ENCODE data around the gene KMT2C. TPM values are rescaled to one million over a fixed set of nuclear protein-coding genes. Genes with fewer than 3 reads are reported as not detected.
"Not testable (repeated sequence)": the region's sequence is repeated elsewhere in the genome, so short reads cannot be mapped to it uniquely, and the experiment has no call there.

The KMT2C gene
- total and polyA plus RNA-seq, 4 experiments from 2014 or later, result 2.7 to 129 (median 74.5) TPM

- H3K4me1 Mint-ChIP-seq, result peaks cover 35 to 67% (median 49%) of the 10 kb centered on the region in 4 donors
- CTCF ChIA-PET (ENCODE audit: partially characterized antibody); DNase-seq: not testable (repeated sequence)
These were observed 58.9 kb downstream of the KMT2C start for GRCh38 chr7:152376716-152377484.

GRCh38 chr7:152370297-152370696, 65.5 kb downstream of the KMT2C start:
- Mint-ChIP-seq H3K36me3 (peaks cover 15 to 24% of the 10 kb centered on the region in 2 donors), H3K4me1 (peaks cover 44 to 79% (median 64%) of the 10 kb centered on the region in 4 donors), H3K27me3 (no peaks in the 10 kb centered on the region), H3K27ac (peak overlapping the region in 3 of 7 donors; percentile 13 to 50 (median 48)), H3K4me3 (peak overlapping the region in 3 of 8 donors; percentile 2 to 48 (median 19)), H3K9me3 (peaks cover 0 to 17% (median 11%) of the 10 kb centered on the region in 8 donors)
- Histone ChIP-seq H3K9me3 (ENCODE audit: control insufficient read depth in 1 of 2, low read length in 2 of 2) (no peaks in the 10 kb centered on the region), H3K36me3 (ENCODE audit: insufficient read depth, low read length) (no peaks in the 10 kb centered on the region), H3K27me3 (ENCODE audit: insufficient read depth, low read length) (no peaks in the 10 kb centered on the region), H3K4me3 (ENCODE audit: low read length in 2 of 2) (no peak overlapping the region), H3K4me1 (ENCODE audit: insufficient read depth, low read length) (peaks cover 25% of the 10 kb centered on the region), H3K27ac (ENCODE audit: low read depth, low read length) (no peak overlapping the region)
- ChIA-PET POLR2A (ENCODE audit: partially characterized antibody) (no interaction called here), CTCF (ENCODE audit: partially characterized antibody) (interaction anchor here (0.7 kb wide), 1 partner anchor 833 kb away, joined by 3 read pairs; no protein-coding TSS in a partner anchor)
- no peak for DNase-seq
- intact Hi-C loops (cut with micrococcal nuclease), result no loop called here

More at GRCh38 chr7:152376716-152377484, 58.9 kb downstream of the KMT2C start:
- peaks cover 4 to 13% of the 10 kb centered on the region in 2 donors for H3K36me3 Mint-ChIP-seq
- H3K9me3 ChIP-seq (ENCODE audit: control insufficient read depth in 1 of 2, low read length in 2 of 2); H3K36me3 ChIP-seq (ENCODE audit: insufficient read depth, low read length); H3K27me3 ChIP-seq (ENCODE audit: insufficient read depth, low read length); intact Hi-C loops (cut with micrococcal nuclease); POLR2A ChIA-PET (ENCODE audit: partially characterized antibody); H3K4me3 ChIP-seq (ENCODE audit: low read length in 2 of 2); H3K27me3 Mint-ChIP-seq; H3K27ac ChIP-seq (ENCODE audit: low read depth, low read length): not testable (repeated sequence)
- H3K9me3 Mint-ChIP-seq, result peaks cover 0 to 14% (median 7%) of the 10 kb centered on the region in 8 donors
- H3K4me3 Mint-ChIP-seq, result peak overlapping the region in 1 of 8 donors; percentile 36
- peak overlapping the region in 1 of 7 donors; percentile 6 for H3K27ac Mint-ChIP-seq
- H3K4me1 ChIP-seq (ENCODE audit: insufficient read depth, low read length), result peaks cover 15% of the 10 kb centered on the region

- Mint-ChIP-seq H3K27ac (peak overlapping the region in 1 of 7 donors; percentile 7), H3K4me3 (peak overlapping the region in 1 of 8 donors; percentile 26), H3K27me3 (no peaks in the 10 kb centered on the region), H3K36me3 (peaks cover 15 to 24% of the 10 kb centered on the region in 2 donors), H3K9me3 (peaks cover 0 to 17% (median 11%) of the 10 kb centered on the region in 8 donors), H3K4me1 (peaks cover 48 to 82% (median 65%) of the 10 kb centered on the region in 4 donors)
- no peaks in the 10 kb centered on the region for H3K27me3 ChIP-seq (ENCODE audit: insufficient read depth, low read length)
- H3K36me3 ChIP-seq (ENCODE audit: insufficient read depth, low read length), result no peaks in the 10 kb centered on the region
- H3K4me3 ChIP-seq (ENCODE audit: low read length in 2 of 2), result no peak overlapping the region
- peaks cover 32% of the 10 kb centered on the region for H3K4me1 ChIP-seq (ENCODE audit: insufficient read depth, low read length)
- no peak overlapping the region for H3K27ac ChIP-seq (ENCODE audit: low read depth, low read length)
- ChIA-PET POLR2A (ENCODE audit: partially characterized antibody) (no interaction called here), CTCF (ENCODE audit: partially characterized antibody) (no interaction called here)
- H3K9me3 ChIP-seq (ENCODE audit: control insufficient read depth in 1 of 2, low read length in 2 of 2), result no peaks in the 10 kb centered on the region
- DNase-seq, result no peak
- intact Hi-C loops (cut with micrococcal nuclease), result no loop called here
These were observed 66.3 kb downstream of the KMT2C start for GRCh38 chr7:152369518-152369917.

- H3K27ac Mint-ChIP-seq, result no peak overlapping the region
- no peak overlapping the region for H3K27ac ChIP-seq (ENCODE audit: low read depth, low read length)
- DNase-seq, result no peak
- no peak overlapping the region for H3K4me3 ChIP-seq (ENCODE audit: low read length in 2 of 2)
- H3K4me3 Mint-ChIP-seq, result no peak overlapping the region
- H3K4me1 ChIP-seq (ENCODE audit: insufficient read depth, low read length), result peaks cover 51% of the 10 kb centered on the region
- intact Hi-C loops (cut with micrococcal nuclease), result no loop called here
- no peaks in the 10 kb centered on the region for H3K36me3 ChIP-seq (ENCODE audit: insufficient read depth, low read length)
- peaks cover 52 to 82% (median 68%) of the 10 kb centered on the region in 4 donors for H3K4me1 Mint-ChIP-seq
- no peaks in the 10 kb centered on the region for H3K27me3 Mint-ChIP-seq
- H3K9me3 ChIP-seq (ENCODE audit: control insufficient read depth in 1 of 2, low read length in 2 of 2), result no peaks in the 10 kb centered on the region
- peaks cover 0 to 13% (median 4%) of the 10 kb centered on the region in 8 donors for H3K9me3 Mint-ChIP-seq
- ChIA-PET POLR2A (ENCODE audit: partially characterized antibody) (no interaction called here), CTCF (ENCODE audit: partially characterized antibody) (no interaction called here)
- peaks cover 12 to 20% of the 10 kb centered on the region in 2 donors for H3K36me3 Mint-ChIP-seq
- H3K27me3 ChIP-seq (ENCODE audit: insufficient read depth, low read length), result no peaks in the 10 kb centered on the region
These were observed 68.6 kb downstream of the KMT2C start for GRCh38 chr7:152367170-152367569.

- Mint-ChIP-seq H3K27me3 (no peaks in the 10 kb centered on the region), H3K27ac (no peak overlapping the region), H3K4me3 (peak overlapping the region in 1 of 8 donors; percentile 40), H3K9me3 (peaks cover 0 to 8% (median 2%) of the 10 kb centered on the region in 8 donors), H3K36me3 (peaks cover 12 to 17% of the 10 kb centered on the region in 2 donors), H3K4me1 (peaks cover 51 to 82% (median 71%) of the 10 kb centered on the region in 4 donors)
- DNase-seq, result no peak
- Histone ChIP-seq H3K27ac (ENCODE audit: low read depth, low read length) (no peak overlapping the region), H3K4me3 (ENCODE audit: low read length in 2 of 2) (no peak overlapping the region), H3K36me3 (ENCODE audit: insufficient read depth, low read length) (no peaks in the 10 kb centered on the region), H3K27me3 (ENCODE audit: insufficient read depth, low read length) (no peaks in the 10 kb centered on the region), H3K4me1 (ENCODE audit: insufficient read depth, low read length) (peaks cover 51% of the 10 kb centered on the region), H3K9me3 (ENCODE audit: control insufficient read depth in 1 of 2, low read length in 2 of 2) (no peaks in the 10 kb centered on the region)
- CTCF ChIA-PET (ENCODE audit: partially characterized antibody), result no interaction called here
- POLR2A ChIA-PET (ENCODE audit: partially characterized antibody), result no interaction called here
- intact Hi-C loops (cut with micrococcal nuclease), result no loop called here
These were observed 69.1 kb downstream of the KMT2C start for GRCh38 chr7:152366662-152367061.

- intact Hi-C loops (cut with micrococcal nuclease), result no loop called here
- Histone ChIP-seq H3K4me3 (ENCODE audit: low read length in 2 of 2) (no peak overlapping the region), H3K27me3 (ENCODE audit: insufficient read depth, low read length) (no peaks in the 10 kb centered on the region), H3K9me3 (ENCODE audit: control insufficient read depth in 1 of 2, low read length in 2 of 2) (no peaks in the 10 kb centered on the region), H3K4me1 (ENCODE audit: insufficient read depth, low read length) (peaks cover 45% of the 10 kb centered on the region), H3K36me3 (ENCODE audit: insufficient read depth, low read length) (no peaks in the 10 kb centered on the region), H3K27ac (ENCODE audit: low read depth, low read length) (no peak overlapping the region)
- Mint-ChIP-seq H3K36me3 (peaks cover 11 to 13% of the 10 kb centered on the region in 2 donors), H3K9me3 (peaks cover 0 to 5% (median 0%) of the 10 kb centered on the region in 8 donors), H3K27me3 (no peaks in the 10 kb centered on the region), H3K4me3 (no peak overlapping the region), H3K4me1 (peaks cover 47 to 78% (median 68%) of the 10 kb centered on the region in 4 donors), H3K27ac (no peak overlapping the region)
- no peak for DNase-seq
- ChIA-PET CTCF (ENCODE audit: partially characterized antibody) (no interaction called here), POLR2A (ENCODE audit: partially characterized antibody) (no interaction called here)
These were observed 69.7 kb downstream of the KMT2C start for GRCh38 chr7:152365982-152366603.

GRCh38 chr7:152363798-152364197, 72.0 kb downstream of the KMT2C start:
- H3K27me3 Mint-ChIP-seq, result no peaks in the 10 kb centered on the region
- H3K4me1 Mint-ChIP-seq, result peaks cover 34 to 63% (median 55%) of the 10 kb centered on the region in 4 donors
- peaks cover 9 to 12% of the 10 kb centered on the region in 2 donors for H3K36me3 Mint-ChIP-seq
- H3K27ac Mint-ChIP-seq, result peak overlapping the region in 1 of 7 donors; percentile 24
- POLR2A ChIA-PET (ENCODE audit: partially characterized antibody), result interaction anchor here (0.9 kb wide), 1 partner anchor 8 kb away, joined by 3 read pairs; no protein-coding TSS in a partner anchor
- H3K4me3 Mint-ChIP-seq, result peak overlapping the region in 1 of 8 donors; percentile 4
- Histone ChIP-seq H3K4me1 (ENCODE audit: insufficient read depth, low read length) (peaks cover 33% of the 10 kb centered on the region), H3K27me3 (ENCODE audit: insufficient read depth, low read length) (no peaks in the 10 kb centered on the region), H3K9me3 (ENCODE audit: control insufficient read depth in 1 of 2, low read length in 2 of 2) (no peaks in the 10 kb centered on the region), H3K4me3 (ENCODE audit: low read length in 2 of 2) (no peak overlapping the region), H3K36me3 (ENCODE audit: insufficient read depth, low read length) (no peaks in the 10 kb centered on the region), H3K27ac (ENCODE audit: low read depth, low read length) (no peak overlapping the region)
- DNase-seq, result no peak
- intact Hi-C loops (cut with micrococcal nuclease), result no loop called here
- H3K9me3 Mint-ChIP-seq, result peaks cover 0 to 4% (median 0%) of the 10 kb centered on the region in 8 donors
- CTCF ChIA-PET (ENCODE audit: partially characterized antibody), result interaction anchor here (1.5 kb wide), 1 partner anchor 23 kb away, joined by 3 read pairs; no protein-coding TSS in a partner anchor
